GM23338 (cell line): Measurements from ENCODE around the gene DAO. TPM values are rescaled to one million over a fixed set of nuclear protein-coding genes. Genes with fewer than 3 reads are reported as not detected.

ENCODE experiments used
- ATAC-seq: fragments of 200-7000 bp; cut with Tn5 transposase; 3 replicates; pipeline ENCODE4 v1.9.1; 2020
- DNase-seq: peaks from one replicate; pipeline ENCODE4 v3.0.0-alpha.2; 2015; ENCODE audit warnings: low spot score
- H2AFZ ChIP-seq: fragments of 200-600 bp; sonication (generic); 2 replicates; pipeline ENCODE4 v1.8.0; 2016; ENCODE audit warnings: antibody characterized with exemption, mild to moderate bottlenecking, moderate library complexity
- H3F3A ChIP-seq: fragments of 200-600 bp; sonication (generic); replicated peaks from 2 replicates; pipeline ENCODE4 v1.8.0; 2017; ENCODE audit warnings: antibody characterized with exemption, mixed run types, low read depth
- H3K27ac ChIP-seq: fragments of 200-600 bp; sonication (generic); 2 replicates; pipeline ENCODE4 v1.6.1; 2016; ENCODE audit warnings: low read depth
- H3K27me3 ChIP-seq: fragments of 200-600 bp; sonication (generic); 2 replicates; pipeline ENCODE4 v1.8.0; 2016; ENCODE audit warnings: mild to moderate bottlenecking, mixed run types, moderate library complexity; ENCODE audit not compliant: insufficient read depth
- H3K36me3 ChIP-seq: fragments of 200-600 bp; sonication (generic); 2 replicates; pipeline ENCODE4 v1.8.0; 2016; ENCODE audit warnings: mild to moderate bottlenecking; ENCODE audit not compliant: insufficient read depth
- H3K4me1 ChIP-seq: fragments of 200-600 bp; sonication (generic); 2 replicates; pipeline ENCODE4 v1.8.0; 2016; ENCODE audit warnings: mild to moderate bottlenecking, moderate library complexity; ENCODE audit not compliant: insufficient read depth
- H3K4me2 ChIP-seq: fragments of 200-600 bp; sonication (generic); 2 replicates; pipeline ENCODE4 v1.7.1; 2017; ENCODE audit warnings: mixed run types
- H3K4me3 ChIP-seq: fragments of 200-600 bp; sonication (generic); 2 replicates; pipeline ENCODE4 v1.6.1; 2016; ENCODE audit warnings: mixed run types
- H3K79me2 ChIP-seq: fragments of 200-600 bp; sonication (generic); replicated peaks from 2 replicates; pipeline ENCODE4 v1.8.0; 2017; ENCODE audit warnings: mild to moderate bottlenecking; ENCODE audit not compliant: insufficient read depth
- H3K9me2 ChIP-seq: fragments of 200-600 bp; sonication (generic); 2 replicates; pipeline ENCODE4 v1.8.0; 2017; ENCODE audit not compliant: insufficient read depth
- H4K20me1 ChIP-seq: fragments of 200-600 bp; sonication (generic); replicated peaks from 2 replicates; pipeline ENCODE4 v1.8.0; 2017; ENCODE audit warnings: mild to moderate bottlenecking; ENCODE audit not compliant: insufficient read depth
- H3K27ac Mint-ChIP-seq: 2 replicates; pipeline ENCODE4 v1.8.0; 2020; ENCODE audit warnings: inconsistent platforms, mild to moderate bottlenecking, moderate library complexity, mixed read lengths
- H3K27me3 Mint-ChIP-seq: 3 replicates; pipeline ENCODE4 v1.8.0; 2022; ENCODE audit warnings: low read depth, mild to moderate bottlenecking, moderate library complexity, mixed read lengths, inconsistent platforms; ENCODE audit not compliant: insufficient read depth, poor library complexity
- H3K36me3 Mint-ChIP-seq: 3 replicates; pipeline ENCODE4 v1.8.0; 2021; ENCODE audit warnings: low read depth, mild to moderate bottlenecking, inconsistent platforms, moderate library complexity, mixed read lengths
- H3K4me1 Mint-ChIP-seq: 3 replicates; pipeline ENCODE4 v1.8.0; 2020; ENCODE audit warnings: mild to moderate bottlenecking, inconsistent platforms, mixed read lengths
- H3K4me3 Mint-ChIP-seq: 3 replicates; pipeline ENCODE4 v1.8.0; 2021; ENCODE audit warnings: moderate library complexity, mild to moderate bottlenecking, inconsistent platforms, mixed read lengths
- H3K9me3 Mint-ChIP-seq: 3 replicates; pipeline ENCODE4 v1.8.0; 2020; ENCODE audit warnings: moderate library complexity, mild to moderate bottlenecking, inconsistent platforms, mixed read lengths
- CTCF ChIP-seq, 2 experiments: fragments of 200-600 bp in 1 of 2; sonication (generic) in 1 of 2; conservative IDR thresholded peaks; 2 replicates each; pipeline versions ENCODE4 v1.5.1 to v1.6.1; 2016 to 2017; ENCODE audit warnings: antibody characterized with exemption in 2 of 2, low read depth in 2 of 2, mild to moderate bottlenecking in 2 of 2, moderate library complexity in 1 of 2
- EZH2 ChIP-seq: fragments of 200-600 bp; sonication (generic); IDR thresholded peaks from one replicate; pipeline ENCODE4 v1.8.0; 2017; ENCODE audit warnings: antibody characterized with exemption, mild to moderate bottlenecking, low read depth; ENCODE audit not compliant: unreplicated experiment
- EZH2phosphoT487 ChIP-seq: fragments of 200-600 bp; sonication (generic); IDR thresholded peaks from one replicate; pipeline ENCODE4 v1.8.1; 2018; ENCODE audit warnings: antibody characterized with exemption; ENCODE audit not compliant: unreplicated experiment
- POLR2AphosphoS5 ChIP-seq: IDR thresholded peaks from 2 replicates; pipeline ENCODE4 v1.6.1; 2016; ENCODE audit warnings: antibody characterized with exemption, low read depth
- STAT1 ChIP-seq: IDR thresholded peaks from one replicate; pipeline ENCODE4 v1.6.1; 2016; ENCODE audit warnings: antibody characterized with exemption; ENCODE audit not compliant: unreplicated experiment
- ZNF114 ChIP-seq: fragments of 250-450 bp; sonication (Bioruptor Pico); IDR thresholded peaks from 2 replicates; pipeline ENCODE4 v1.5.0; 2020; ENCODE audit warnings: mild to moderate bottlenecking, moderate library complexity
- ZNF331 ChIP-seq: fragments of 250-450 bp; sonication (Bioruptor Pico); IDR thresholded peaks from 2 replicates; pipeline ENCODE4 v1.5.0; 2020; ENCODE audit warnings: low read depth, mild to moderate bottlenecking, moderate library complexity
- polyA plus RNA-seq: library from polyadenylated mRNA; unstranded; fragments of >200 nt; fragmentation: Nextera tagmentation; extraction: Ambion mirVana; gene quantifications from 2 replicates; pipeline ENCODE4 v1.2.1, GENCODE V29; 2016
- total RNA-seq: library from RNA; depleted of rRNA; stranded (reverse); fragments of >200 nt; shearing (Covaris generic); gene quantifications from 2 replicates; pipeline ENCODE4 v1.2.3, GENCODE V29; 2014
- TF ChIP-seq, protein P1 (sequence below): fragments of 250-450 bp; sonication (Bioruptor Pico); IDR thresholded peaks from 2 replicates; pipeline ENCODE4 v1.5.0; 2020; ENCODE audit warnings: mild to moderate bottlenecking, moderate library complexity

Gene DAO
- total and polyA plus RNA-seq, 2 experiments from 2014 or later: not detected

DNA sequence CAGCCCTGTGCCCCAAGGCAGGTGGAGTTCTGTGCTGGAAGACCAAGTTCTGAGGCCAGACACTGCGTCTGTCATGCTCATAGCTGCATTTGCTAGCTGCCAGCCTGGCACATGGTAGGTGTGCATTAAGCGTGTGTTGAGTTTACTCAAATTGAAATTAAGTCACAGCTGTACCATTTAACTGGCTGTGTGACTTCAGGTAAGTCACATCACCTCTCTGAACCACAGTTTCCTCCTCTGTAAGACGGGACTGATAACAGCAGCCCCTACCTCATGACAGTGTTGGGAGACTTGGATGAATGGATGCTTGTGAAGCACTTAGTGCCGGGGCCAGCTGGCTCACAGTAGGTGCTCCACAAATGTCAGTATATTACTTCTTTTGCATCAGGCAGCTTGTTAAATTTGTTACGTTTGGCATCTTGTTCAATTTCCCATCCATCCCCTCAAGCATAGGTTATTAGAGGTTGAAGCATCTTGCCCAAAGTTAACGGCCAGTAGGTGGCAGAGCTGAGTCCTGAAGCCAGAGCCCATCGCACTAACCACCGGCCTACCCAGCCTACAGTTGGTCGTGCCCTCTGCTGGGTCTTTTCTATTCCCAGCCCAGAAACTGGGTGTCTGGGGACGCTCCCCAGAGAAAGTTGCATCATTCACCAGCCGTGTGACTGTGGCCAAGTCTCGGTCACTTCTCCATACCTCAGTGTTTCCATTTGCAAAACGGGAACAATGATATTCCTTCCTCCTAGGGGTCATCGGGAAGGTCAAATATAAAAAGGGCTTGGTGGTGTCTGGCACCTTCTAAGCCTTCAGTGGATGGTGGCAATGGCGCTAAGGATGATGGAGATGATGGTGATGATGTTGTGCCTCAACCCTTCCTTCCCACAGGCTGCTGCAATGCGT, 4.5 kb downstream of the DAO start:
- no peaks in the 10 kb centered on the region for H4K20me1 ChIP-seq
- H3K36me3 ChIP-seq: no peaks in the 10 kb centered on the region
- peak; percentile 74 for ATAC-seq
- H3F3A ChIP-seq: no peaks in the 10 kb centered on the region
- no peaks in the 10 kb centered on the region for H3K9me2 ChIP-seq
- H3K4me3 ChIP-seq: no peak overlapping the region
- TF ChIP-seq ZNF114 (CRISPR knock-in tag) (no peak), EZH2phosphoT487 (no peak), CTCF (conservative IDR thresholded peaks at IDR 0.05; ENCODE audit: low read depth in 2 of 2) (peak; percentile 81 to 83)
- no peak overlapping the region for H2AFZ ChIP-seq
- peak; percentile 82 for DNase-seq
- no peak overlapping the region for H3K4me3 Mint-ChIP-seq
- no peaks in the 10 kb centered on the region for H3K27me3 ChIP-seq
- peaks cover 8% of the 10 kb centered on the region for H3K27me3 Mint-ChIP-seq
- no peaks in the 10 kb centered on the region; the same call in 1 of the 2 replicates for H3K4me1 ChIP-seq
- H3K9me3 Mint-ChIP-seq: no peaks in the 10 kb centered on the region; the same call in 2 of the 3 replicates
- H3K27ac Mint-ChIP-seq: no peak overlapping the region
- H3K4me2 ChIP-seq: no peak overlapping the region
- no peaks in the 10 kb centered on the region for H3K79me2 ChIP-seq
- no peak overlapping the region for H3K27ac ChIP-seq
- peaks cover under 1% of the 10 kb centered on the region; the same call in 1 of the 3 replicates for H3K4me1 Mint-ChIP-seq
- H3K36me3 Mint-ChIP-seq: no peaks in the 10 kb centered on the region

DNA sequence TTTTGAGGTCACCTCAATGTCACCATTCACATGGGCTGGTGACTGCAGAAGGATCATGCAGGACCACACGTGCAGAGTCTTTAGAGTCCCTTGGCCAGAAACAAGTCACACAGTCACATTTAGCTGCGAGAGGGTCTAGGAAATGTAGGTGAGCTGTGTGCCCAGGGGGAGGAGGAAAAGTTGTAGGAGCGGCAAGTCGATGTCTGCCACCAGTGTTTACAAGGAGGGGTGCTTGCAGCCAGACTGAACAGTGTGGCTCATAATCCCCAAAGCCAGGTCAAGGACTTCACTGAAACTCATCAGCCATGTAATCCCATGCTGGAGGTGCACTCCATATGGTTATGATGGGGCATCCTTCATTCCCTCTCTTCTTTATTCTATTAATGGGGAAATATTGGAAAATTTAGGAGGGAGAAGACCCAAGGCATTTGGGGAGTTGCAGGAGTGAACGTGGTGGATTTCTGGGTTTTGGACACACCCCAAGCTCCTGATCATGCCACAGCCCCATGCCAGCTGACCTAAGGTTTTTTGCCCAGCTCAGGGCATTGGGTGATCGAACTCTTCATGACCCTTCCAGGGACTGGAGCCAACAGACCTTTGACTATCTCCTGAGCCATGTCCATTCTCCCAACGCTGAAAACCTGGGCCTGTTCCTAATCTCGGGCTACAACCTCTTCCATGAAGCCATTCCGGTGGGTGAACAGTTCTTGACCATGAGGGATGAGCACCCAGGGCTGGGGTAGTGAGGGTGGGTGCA, 7.2 kb downstream of the DAO start:
- Histone ChIP-seq H4K20me1 (no peaks in the 10 kb centered on the region), H3K4me3 (no peak overlapping the region), H3K79me2 (no peaks in the 10 kb centered on the region), H2AFZ (no peak overlapping the region), H3K27ac (no peak overlapping the region), H3K27me3 (no peaks in the 10 kb centered on the region), H3K36me3 (no peaks in the 10 kb centered on the region), H3K4me1 (no peaks in the 10 kb centered on the region; the same call in 1 of the 2 replicates), H3K4me2 (no peak overlapping the region), H3F3A (no peaks in the 10 kb centered on the region), H3K9me2 (no peaks in the 10 kb centered on the region)
- no peak overlapping the region for H3K4me3 Mint-ChIP-seq
- no peak for TF ChIP-seq POLR2AphosphoS5
- no peak for TF ChIP-seq EZH2
- no peak for TF ChIP-seq ZNF114 (CRISPR knock-in tag)
- no peak for TF ChIP-seq STAT1
- no peak for TF ChIP-seq ZNF331 (CRISPR knock-in tag)
- TF ChIP-seq, protein P1, sequence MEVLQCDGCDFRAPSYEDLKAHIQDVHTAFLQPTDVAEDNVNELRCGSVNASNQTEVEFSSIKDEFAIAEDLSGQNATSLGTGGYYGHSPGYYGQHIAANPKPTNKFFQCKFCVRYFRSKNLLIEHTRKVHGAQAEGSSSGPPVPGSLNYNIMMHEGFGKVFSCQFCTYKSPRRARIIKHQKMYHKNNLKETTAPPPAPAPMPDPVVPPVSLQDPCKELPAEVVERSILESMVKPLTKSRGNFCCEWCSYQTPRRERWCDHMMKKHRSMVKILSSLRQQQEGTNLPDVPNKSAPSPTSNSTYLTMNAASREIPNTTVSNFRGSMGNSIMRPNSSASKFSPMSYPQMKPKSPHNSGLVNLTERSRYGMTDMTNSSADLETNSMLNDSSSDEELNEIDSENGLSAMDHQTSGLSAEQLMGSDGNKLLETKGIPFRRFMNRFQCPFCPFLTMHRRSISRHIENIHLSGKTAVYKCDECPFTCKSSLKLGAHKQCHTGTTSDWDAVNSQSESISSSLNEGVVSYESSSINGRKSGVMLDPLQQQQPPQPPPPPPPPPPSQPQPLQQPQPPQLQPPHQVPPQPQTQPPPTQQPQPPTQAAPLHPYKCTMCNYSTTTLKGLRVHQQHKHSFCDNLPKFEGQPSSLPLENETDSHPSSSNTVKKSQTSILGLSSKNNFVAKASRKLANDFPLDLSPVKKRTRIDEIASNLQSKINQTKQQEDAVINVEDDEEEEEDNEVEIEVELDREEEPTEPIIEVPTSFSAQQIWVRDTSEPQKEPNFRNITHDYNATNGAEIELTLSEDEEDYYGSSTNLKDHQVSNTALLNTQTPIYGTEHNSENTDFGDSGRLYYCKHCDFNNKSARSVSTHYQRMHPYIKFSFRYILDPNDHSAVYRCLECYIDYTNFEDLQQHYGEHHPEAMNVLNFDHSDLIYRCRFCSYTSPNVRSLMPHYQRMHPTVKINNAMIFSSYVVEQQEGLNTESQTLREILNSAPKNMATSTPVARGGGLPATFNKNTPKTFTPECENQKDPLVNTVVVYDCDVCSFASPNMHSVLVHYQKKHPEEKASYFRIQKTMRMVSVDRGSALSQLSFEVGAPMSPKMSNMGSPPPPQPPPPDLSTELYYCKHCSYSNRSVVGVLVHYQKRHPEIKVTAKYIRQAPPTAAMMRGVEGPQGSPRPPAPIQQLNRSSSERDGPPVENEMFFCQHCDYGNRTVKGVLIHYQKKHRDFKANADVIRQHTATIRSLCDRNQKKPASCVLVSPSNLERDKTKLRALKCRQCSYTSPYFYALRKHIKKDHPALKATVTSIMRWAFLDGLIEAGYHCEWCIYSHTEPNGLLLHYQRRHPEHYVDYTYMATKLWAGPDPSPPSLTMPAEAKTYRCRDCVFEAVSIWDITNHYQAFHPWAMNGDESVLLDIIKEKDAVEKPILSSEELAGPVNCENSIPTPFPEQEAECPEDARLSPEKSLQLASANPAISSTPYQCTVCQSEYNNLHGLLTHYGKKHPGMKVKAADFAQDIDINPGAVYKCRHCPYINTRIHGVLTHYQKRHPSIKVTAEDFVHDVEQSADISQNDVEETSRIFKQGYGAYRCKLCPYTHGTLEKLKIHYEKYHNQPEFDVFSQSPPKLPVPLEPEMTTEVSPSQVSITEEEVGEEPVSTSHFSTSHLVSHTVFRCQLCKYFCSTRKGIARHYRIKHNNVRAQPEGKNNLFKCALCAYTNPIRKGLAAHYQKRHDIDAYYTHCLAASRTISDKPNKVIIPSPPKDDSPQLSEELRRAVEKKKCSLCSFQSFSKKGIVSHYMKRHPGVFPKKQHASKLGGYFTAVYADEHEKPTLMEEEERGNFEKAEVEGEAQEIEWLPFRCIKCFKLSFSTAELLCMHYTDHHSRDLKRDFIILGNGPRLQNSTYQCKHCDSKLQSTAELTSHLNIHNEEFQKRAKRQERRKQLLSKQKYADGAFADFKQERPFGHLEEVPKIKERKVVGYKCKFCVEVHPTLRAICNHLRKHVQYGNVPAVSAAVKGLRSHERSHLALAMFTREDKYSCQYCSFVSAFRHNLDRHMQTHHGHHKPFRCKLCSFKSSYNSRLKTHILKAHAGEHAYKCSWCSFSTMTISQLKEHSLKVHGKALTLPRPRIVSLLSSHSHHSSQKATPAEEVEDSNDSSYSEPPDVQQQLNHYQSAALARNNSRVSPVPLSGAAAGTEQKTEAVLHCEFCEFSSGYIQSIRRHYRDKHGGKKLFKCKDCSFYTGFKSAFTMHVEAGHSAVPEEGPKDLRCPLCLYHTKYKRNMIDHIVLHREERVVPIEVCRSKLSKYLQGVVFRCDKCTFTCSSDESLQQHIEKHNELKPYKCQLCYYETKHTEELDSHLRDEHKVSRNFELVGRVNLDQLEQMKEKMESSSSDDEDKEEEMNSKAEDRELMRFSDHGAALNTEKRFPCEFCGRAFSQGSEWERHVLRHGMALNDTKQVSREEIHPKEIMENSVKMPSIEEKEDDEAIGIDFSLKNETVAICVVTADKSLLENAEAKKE (CRISPR knock-in tag): no peak
- H3K27ac Mint-ChIP-seq: no peak overlapping the region
- ATAC-seq: no peak
- peaks cover 6% of the 10 kb centered on the region for H3K27me3 Mint-ChIP-seq
- DNase-seq: no peak
- no peaks in the 10 kb centered on the region for H3K36me3 Mint-ChIP-seq
- peaks cover 4% of the 10 kb centered on the region; the same call in 1 of the 3 replicates for H3K9me3 Mint-ChIP-seq
- H3K4me1 Mint-ChIP-seq: no peaks in the 10 kb centered on the region
